DND-41 (cell line): ENCODE results near the gene RPS24.

Source experiments
- CTCF ChIP-seq: IDR thresholded peaks from 2 replicates; pipeline ENCODE4 v1.5.1; 2012; ENCODE audit warnings: borderline replicate concordance, low read length, moderate library complexity, mild to moderate bottlenecking; ENCODE audit not compliant: poor library complexity, severe bottlenecking; ENCODE audit errors: extremely low read depth
- EZH2 ChIP-seq: IDR thresholded peaks from 3 replicates; pipeline ENCODE4 v1.6.1; 2012; ENCODE audit warnings: borderline replicate concordance, low read depth, mild to moderate bottlenecking, moderate library complexity, low read length, inconsistent platforms; ENCODE audit not compliant: severe bottlenecking

- TF ChIP-seq CTCF (no peak), EZH2 (no peak)
These were observed 30.9 kb upstream of the RPS24 start for GRCh38 chr10:78002541-78003288.
